NOMO-1 treated with DMSO at 0.1 percent for 48 hours (cell line): Measurements from ENCODE around the gene ZRANB2.

Experiments
- DNase-seq: peaks from one replicate; lab custom pipeline; 2025; ENCODE audit not compliant: unreplicated experiment; lab: John Stamatoyannopoulos, UW

Gene ZRANB2

DNA sequence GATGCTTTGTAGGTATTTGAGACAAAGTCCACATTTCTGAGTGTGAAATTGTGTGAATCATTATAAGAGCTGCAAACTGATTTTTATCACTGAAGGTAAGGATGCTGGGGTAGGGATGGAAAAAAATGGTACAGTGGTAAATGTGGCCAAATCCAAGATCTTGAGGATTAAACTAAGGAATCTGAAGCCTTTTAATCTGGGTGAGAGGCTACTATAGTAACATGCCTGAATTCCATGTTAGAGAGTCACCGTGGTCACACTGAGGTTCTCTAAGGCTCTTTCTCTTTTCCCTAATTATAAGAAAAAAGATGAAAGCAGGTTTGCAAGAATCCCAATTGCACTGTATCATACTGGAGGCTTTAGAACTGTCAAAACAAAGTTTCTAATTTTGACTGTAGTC is 50.8 kb downstream of the ZRANB2 start:
- no peak for DNase-seq

DNA sequence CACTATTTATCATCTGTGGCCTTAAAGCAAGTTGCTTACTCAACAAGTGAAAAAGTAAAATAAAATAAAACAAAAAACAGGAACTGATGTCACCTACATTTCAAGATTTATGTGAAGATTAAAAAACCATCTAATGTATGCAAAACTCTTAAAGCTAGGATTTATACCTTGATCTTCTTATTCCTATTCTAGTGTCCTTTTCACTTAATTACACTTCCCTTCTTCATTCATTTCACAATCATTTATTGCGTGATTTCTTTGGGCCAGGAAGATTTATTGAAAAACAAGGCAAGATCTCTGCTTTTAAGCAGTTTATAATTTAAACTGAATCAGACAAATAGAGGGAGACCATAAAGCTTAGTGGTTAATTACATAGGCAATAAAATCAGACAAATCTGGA is 51.9 kb downstream of the ZRANB2 start:
- peak; percentile 8 for DNase-seq

DNA sequence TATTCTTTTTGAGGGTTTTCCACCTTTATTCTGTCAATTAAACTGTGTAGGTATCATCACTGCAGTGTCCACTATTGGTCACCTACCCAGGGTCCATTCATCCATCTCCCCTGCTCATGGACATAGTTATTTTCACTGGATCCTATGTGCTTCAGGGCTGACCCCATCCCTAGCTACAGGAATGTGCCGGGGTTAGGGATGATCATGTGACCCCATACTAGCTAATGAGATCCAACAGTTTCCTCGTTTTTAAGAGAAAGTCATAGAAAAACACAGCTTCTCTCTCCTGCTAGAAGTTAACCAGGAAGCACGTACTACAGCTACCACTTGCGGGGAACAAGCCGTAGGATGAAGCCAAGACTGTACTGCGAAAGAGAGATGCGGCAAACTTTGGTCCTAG is 52.8 kb downstream of the ZRANB2 start:
- no peak for DNase-seq

DNA sequence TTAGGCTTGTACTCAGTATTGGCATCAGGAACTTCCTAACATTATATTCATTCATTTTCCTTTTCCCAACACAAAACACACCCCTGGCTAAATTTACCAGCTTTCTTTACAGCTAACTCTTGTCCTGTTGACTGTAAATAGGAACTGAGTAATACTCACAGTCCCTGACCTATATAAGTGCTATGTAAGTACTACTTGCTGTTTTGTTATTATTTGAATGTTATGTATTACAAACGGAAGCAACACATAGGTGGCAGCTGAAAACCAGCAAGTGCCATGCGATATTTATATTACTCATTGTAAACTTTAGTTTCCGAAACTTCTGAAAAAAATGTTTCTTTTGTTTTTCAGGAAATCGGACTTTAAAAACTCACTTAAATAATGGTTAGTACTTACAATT is 54.7 kb downstream of the ZRANB2 start:
- no peak for DNase-seq

DNA sequence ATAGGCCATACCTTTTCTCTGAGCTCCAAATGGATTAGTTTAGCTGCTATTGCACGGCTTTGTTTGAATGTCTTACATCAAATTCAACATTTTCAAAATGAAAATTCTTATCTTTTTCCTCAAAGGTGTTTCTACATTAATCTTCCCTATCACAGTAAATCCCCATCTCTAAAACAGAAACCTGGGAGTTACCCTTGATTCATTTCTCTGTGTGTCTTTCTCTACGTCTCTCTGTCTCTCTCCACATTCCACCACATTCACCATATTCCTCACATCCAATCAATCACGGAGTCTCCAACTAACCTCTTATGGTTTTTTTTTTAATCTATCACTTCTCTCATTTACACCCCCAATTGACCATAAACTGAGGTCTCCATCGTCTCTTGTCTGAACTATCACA is 57.3 kb downstream of the ZRANB2 start:
- DNase-seq: no peak

DNA sequence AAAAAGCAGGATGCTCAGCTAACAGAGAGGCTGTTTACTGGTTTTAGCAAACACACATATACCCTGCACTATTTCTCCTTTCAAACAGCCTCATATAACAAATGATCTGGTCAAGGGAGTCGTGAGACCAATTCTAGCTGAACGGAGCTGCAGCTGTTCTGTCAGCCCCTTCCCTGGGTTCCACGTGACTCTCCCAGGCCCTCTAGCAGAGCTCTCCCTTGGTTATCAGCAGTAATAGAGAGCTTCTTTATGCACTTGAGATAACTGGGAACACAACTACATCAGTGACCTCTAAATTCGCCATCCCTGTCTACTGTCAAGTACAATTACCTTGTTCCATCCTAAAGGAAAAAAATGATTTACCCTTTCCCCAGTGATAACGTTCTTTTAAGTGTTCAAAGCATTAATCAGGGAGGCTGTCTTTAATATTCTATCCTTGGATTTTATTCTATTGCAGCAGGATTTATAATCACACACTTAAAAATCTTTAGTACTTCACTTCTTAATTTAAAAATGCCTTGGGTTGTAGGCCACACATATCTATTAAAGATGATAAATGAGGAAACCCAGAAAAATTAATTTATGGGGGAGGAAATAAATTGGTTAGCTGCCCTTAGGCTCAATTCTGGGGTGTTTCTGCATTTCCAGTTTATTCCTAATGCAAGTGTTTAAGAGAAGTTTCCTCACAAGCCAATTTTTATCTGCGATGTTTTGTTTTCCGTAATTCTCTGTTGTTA is 61.4 kb downstream of the ZRANB2 start:
- no peak for DNase-seq

DNA sequence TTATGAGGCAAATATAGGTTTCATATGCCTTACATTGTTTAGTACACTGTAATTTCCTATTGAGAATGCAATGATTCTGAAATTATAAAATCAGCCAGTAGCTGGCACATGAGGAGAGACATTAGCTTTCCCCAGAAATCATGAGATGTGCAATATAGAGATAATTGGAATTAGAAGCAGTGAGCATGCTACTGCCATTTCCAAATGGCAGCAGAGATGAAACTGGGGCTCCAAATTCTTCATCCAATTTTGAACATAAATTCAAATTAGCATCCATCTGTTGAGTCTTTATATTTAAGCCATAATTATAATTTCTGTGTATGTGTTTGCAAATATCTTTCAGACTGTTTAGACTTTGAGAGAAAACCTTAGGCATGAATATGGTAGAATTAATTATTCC is 62.0 kb downstream of the ZRANB2 start:
- DNase-seq: no peak

DNA sequence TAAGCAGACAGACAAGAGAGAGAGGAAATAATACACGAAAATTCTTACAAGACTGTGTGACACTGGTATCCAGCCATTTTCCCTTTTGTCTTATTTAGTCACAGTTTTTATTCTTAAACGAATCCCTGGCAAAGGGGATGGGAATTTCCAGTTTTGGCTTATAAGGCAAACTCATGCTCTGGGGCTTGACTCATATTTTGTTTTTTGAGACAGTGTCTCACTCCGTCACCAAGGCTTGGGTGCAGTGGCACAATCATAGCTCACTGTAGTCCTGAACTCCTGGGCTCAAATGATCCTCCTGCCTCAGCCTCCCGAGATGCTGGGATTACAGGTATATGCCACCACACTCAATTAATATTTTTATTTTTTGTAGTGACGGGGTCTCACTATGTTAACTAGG is 65.1 kb downstream of the ZRANB2 start:
- no peak for DNase-seq

DNA sequence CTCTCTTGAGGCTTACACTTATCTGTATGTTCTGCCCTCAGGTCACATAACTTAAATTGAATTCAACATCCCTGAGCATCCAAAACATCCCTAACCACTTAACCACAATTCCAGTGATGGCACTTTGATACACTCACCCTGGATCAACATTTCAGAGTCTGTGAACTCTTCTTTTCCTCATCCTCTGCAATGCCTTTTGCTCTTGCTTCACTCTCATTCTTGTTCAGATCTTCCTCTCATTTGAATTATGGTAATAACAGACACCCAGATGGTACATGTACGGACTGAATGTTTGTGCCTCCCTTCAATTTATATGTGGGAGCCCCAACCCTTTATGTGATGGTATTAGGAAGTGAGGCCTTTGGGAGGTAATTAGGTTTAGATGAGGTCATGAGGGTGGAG is 66.7 kb downstream of the ZRANB2 start:
- no peak for DNase-seq
